Natural killer cell (primary cell): ENCODE measurements around the gene CYP19A1. TPM values are rescaled to one million over a fixed set of nuclear protein-coding genes. Genes with fewer than 3 reads are reported as not detected.

Experiments used
- ATAC-seq, 3 donors: fragments of 150-1000 bp in 2 of 3; fragments of 200-7000 bp in 1 of 3; cut with Tn5 transposase; 1 replicate in 1 of 3; 2 replicates in 2 of 3; pipeline ENCODE4 v1.10.0; 2021; ENCODE audit warnings: mild to moderate bottlenecking in 2 of 3, moderate library complexity in 2 of 3
- DNase-seq, 2 donors: peaks; one replicate each; pipeline versions ENCODE4 v3.0.0 to v3.0.0-alpha.2; 2013 to 2021; ENCODE audit warnings: mixed read lengths in 1 of 2
- H3K27ac ChIP-seq: one replicate; pipeline ENCODE4 v1.5.1; 2013; ENCODE audit warnings: mild to moderate bottlenecking, low read length
- H3K27me3 ChIP-seq: one replicate; pipeline ENCODE4 v1.6.1; 2013; ENCODE audit warnings: low read length; ENCODE audit not compliant: control insufficient read depth, insufficient read depth
- H3K36me3 ChIP-seq: one replicate; pipeline ENCODE4 v1.6.1; 2013; ENCODE audit warnings: low read length; ENCODE audit not compliant: control insufficient read depth, insufficient read depth
- H3K4me1 ChIP-seq: one replicate; pipeline ENCODE4 v1.6.1; 2013; ENCODE audit warnings: low read length; ENCODE audit not compliant: control insufficient read depth, insufficient read depth
- H3K4me3 ChIP-seq: one replicate; pipeline ENCODE4 v1.5.1; 2013; ENCODE audit warnings: low read length
- H3K9me3 ChIP-seq: one replicate; pipeline ENCODE4 v1.6.1; 2013; ENCODE audit warnings: low read length; ENCODE audit not compliant: control insufficient read depth, insufficient read depth
- H3K27ac Mint-ChIP-seq, 2 donors: one replicate each; pipeline ENCODE4 v1.8.0; 2022; ENCODE audit warnings: mild to moderate bottlenecking in 2 of 2, mixed read lengths in 2 of 2, moderate library complexity in 1 of 2
- H3K27me3 Mint-ChIP-seq, 2 donors: one replicate each; pipeline ENCODE4 v1.8.0; 2022; ENCODE audit warnings: low read depth in 2 of 2, mixed read lengths in 2 of 2
- H3K36me3 Mint-ChIP-seq: one replicate; pipeline ENCODE4 v1.8.0; 2022; ENCODE audit warnings: mixed read lengths
- H3K4me1 Mint-ChIP-seq, 2 donors: one replicate each; pipeline ENCODE4 v1.8.0; 2022; ENCODE audit warnings: mixed read lengths in 2 of 2
- H3K4me3 Mint-ChIP-seq: one replicate; pipeline ENCODE4 v1.8.0; 2022; ENCODE audit warnings: mild to moderate bottlenecking, moderate library complexity, mixed read lengths
- H3K9me3 Mint-ChIP-seq, 2 donors: one replicate each; pipeline ENCODE4 v1.8.0; 2022; ENCODE audit warnings: mixed read lengths in 2 of 2
- CTCF ChIP-seq: fragments of 200-600 bp; IDR thresholded peaks from one replicate; pipeline ENCODE4 v1.8.0; 2022; ENCODE audit warnings: antibody characterized with exemption
- WGBS: methylation state at CpG from one replicate; pipeline ENCODE4 v1.1.7; 2013; ENCODE audit warnings: missing lambda C conversion rate; ENCODE audit not compliant: insufficient coverage; 5-methylcytosine and 5-hydroxymethylcytosine counted together
- intact Hi-C: fragments of 100-400 bp; cut with micrococcal nuclease; formaldehyde crosslinking; loops from one replicate; pipeline ENCODE4 v1.14.2; 2022
- total RNA-seq, 4 donors: library from RNA; stranded (reverse); fragments of 120-200 nt in 1 of 4; gene quantifications; one replicate each; pipeline versions ENCODE4 v1.2.3 to v1.2.4, GENCODE V29; 2013 to 2022

CYP19A1 gene
- total RNA-seq, 3 donors from 2014 or later (not counting 1 experiment from before 2014, with no cell fraction given): not detected

- TF ChIP-seq CTCF: no peak
- Mint-ChIP-seq H3K9me3 (no peaks in the 10 kb centered on the region), H3K27ac (no peak overlapping the region), H3K4me1 (no peaks in the 10 kb centered on the region), H3K4me3 (no peak overlapping the region), H3K36me3 (no peaks in the 10 kb centered on the region), H3K27me3 (peaks cover 0 to 10% of the 10 kb centered on the region in 2 donors)
- no peak for DNase-seq
- no peaks in the 10 kb centered on the region for H3K27me3 ChIP-seq
- H3K4me3 ChIP-seq: no peak overlapping the region
- no peak for ATAC-seq
- H3K4me1 ChIP-seq: no peaks in the 10 kb centered on the region
- no peak overlapping the region for H3K27ac ChIP-seq
- intact Hi-C loops: no loop called here
- H3K36me3 ChIP-seq: no peaks in the 10 kb centered on the region
- no peaks in the 10 kb centered on the region for H3K9me3 ChIP-seq
- WGBS: 91% methylated on average over 5 of the region's 5 CpGs
These were observed 39.0 kb downstream of the CYP19A1 start for GRCh38 chr15:51299187-51300015.

- Mint-ChIP-seq H3K9me3 (no peaks in the 10 kb centered on the region), H3K4me3 (no peak overlapping the region), H3K27me3 (peaks cover 0 to 10% of the 10 kb centered on the region in 2 donors), H3K36me3 (no peaks in the 10 kb centered on the region), H3K4me1 (no peaks in the 10 kb centered on the region), H3K27ac (no peak overlapping the region)
- Histone ChIP-seq H3K27ac (no peak overlapping the region), H3K27me3 (no peaks in the 10 kb centered on the region), H3K4me1 (no peaks in the 10 kb centered on the region), H3K9me3 (no peaks in the 10 kb centered on the region), H3K4me3 (no peak overlapping the region), H3K36me3 (no peaks in the 10 kb centered on the region)
- intact Hi-C loops: no loop called here
- WGBS: 79% methylated on average over 1 of the region's 2 CpGs
- no peak for DNase-seq
- TF ChIP-seq CTCF: no peak
- ATAC-seq: no peak
These were observed 39.8 kb downstream of the CYP19A1 start for GRCh38 chr15:51298620-51299019.

GRCh38 chr15:51290720-51291119 lies 47.7 kb downstream of the CYP19A1 start:
- 92% methylated on average over 4 of the region's 4 CpGs for WGBS
- H3K36me3 Mint-ChIP-seq: no peaks in the 10 kb centered on the region

More at GRCh38 chr15:51290720-51291119, 47.7 kb downstream of the CYP19A1 start:
- H3K4me3 Mint-ChIP-seq: no peak overlapping the region
- H3K4me1 Mint-ChIP-seq: no peaks in the 10 kb centered on the region
- intact Hi-C loops: no loop called here
- H3K27me3 Mint-ChIP-seq: peaks cover 0 to 5% of the 10 kb centered on the region in 2 donors
- Histone ChIP-seq H3K27ac (no peak overlapping the region), H3K4me3 (no peak overlapping the region), H3K9me3 (no peaks in the 10 kb centered on the region), H3K4me1 (no peaks in the 10 kb centered on the region), H3K36me3 (no peaks in the 10 kb centered on the region), H3K27me3 (no peaks in the 10 kb centered on the region)
- TF ChIP-seq CTCF: no peak
- no peak overlapping the region for H3K27ac Mint-ChIP-seq
- DNase-seq (no peak), ATAC-seq (no peak)
- H3K9me3 Mint-ChIP-seq: no peaks in the 10 kb centered on the region
